ENCODE data around the gene STK39. TPM values are rescaled to one million over a fixed set of nuclear protein-coding genes. Genes with fewer than 3 reads are reported as not detected.

The STK39 gene
- total RNA-seq, 4 donors from 2014 or later, result 13.8 to 28.2 (median 18.3) TPM

GRCh38 chr2:167960089-167960747 lies 287.2 kb downstream of the STK39 start:
- TF ChIP-seq EP300 (IDR thresholded peaks at IDR 0.05) (no peak), POLR2A (IDR thresholded peaks at IDR 0.05) (no peak), POLR2AphosphoS5 (IDR thresholded peaks at IDR 0.05) (no peak), CTCF (IDR thresholded peaks at IDR 0.05) (no peak)
- WGBS, result 70% methylated on average over 9 of the region's 9 CpGs

GRCh38 chr2:167957662-167958061 lies 289.7 kb downstream of the STK39 start:
- 97% methylated on average over 2 of the region's 2 CpGs for WGBS
- H3K27me3 ChIP-seq, result no peaks in the 10 kb centered on the region
- H3K27ac ChIP-seq, result no peak overlapping the region
- H3K36me3 ChIP-seq, result no peaks in the 10 kb centered on the region
- H3K9me3 ChIP-seq, result no peaks in the 10 kb centered on the region
- no peak for TF ChIP-seq EP300 (IDR thresholded peaks at IDR 0.05)
- no peak for DNase-seq (ENCODE audit: low spot score in 2 of 2)
- no peak overlapping the region for H3K4me3 ChIP-seq
- peaks cover 3% of the 10 kb centered on the region for H3K4me1 ChIP-seq

More at GRCh38 chr2:167960089-167960747, 287.2 kb downstream of the STK39 start:
- Histone ChIP-seq H3K36me3 (peaks cover 3% of the 10 kb centered on the region), H3K4me1 (no peaks in the 10 kb centered on the region), H3K9me3 (no peaks in the 10 kb centered on the region), H3K27me3 (no peaks in the 10 kb centered on the region), H3K4me3 (no peak overlapping the region), H3K27ac (no peak overlapping the region)
- no peak for DNase-seq (ENCODE audit: low spot score in 2 of 2)

- H3K9me3 ChIP-seq, result no peaks in the 10 kb centered on the region
- TF ChIP-seq POLR2A (IDR thresholded peaks at IDR 0.05) (no peak), EP300 (IDR thresholded peaks at IDR 0.05) (no peak), POLR2AphosphoS5 (IDR thresholded peaks at IDR 0.05) (no peak), CTCF (IDR thresholded peaks at IDR 0.05) (no peak)
- no peak for DNase-seq (ENCODE audit: low spot score in 2 of 2)
- no peak overlapping the region for H3K4me3 ChIP-seq
- H3K27me3 ChIP-seq, result no peaks in the 10 kb centered on the region
- H3K27ac ChIP-seq, result no peak overlapping the region
- 93% methylated on average over 6 of the region's 6 CpGs for WGBS
- H3K36me3 ChIP-seq, result no peaks in the 10 kb centered on the region
- peaks cover 3% of the 10 kb centered on the region for H3K4me1 ChIP-seq
Observed at GRCh38 chr2:167955264-167955906, 292.0 kb downstream of the STK39 start.

- TF ChIP-seq EP300 (IDR thresholded peaks at IDR 0.05) (no peak), CTCF (IDR thresholded peaks at IDR 0.05) (no peak)
- peaks cover 3% of the 10 kb centered on the region for H3K4me1 ChIP-seq
- no peaks in the 10 kb centered on the region for H3K9me3 ChIP-seq
- H3K36me3 ChIP-seq, result no peaks in the 10 kb centered on the region
- H3K27ac ChIP-seq, result no peak overlapping the region
- no peaks in the 10 kb centered on the region for H3K27me3 ChIP-seq
- no peak overlapping the region for H3K4me3 ChIP-seq
- no peak for DNase-seq (ENCODE audit: low spot score in 2 of 2)
- 28% methylated on average over 2 of the region's 2 CpGs for WGBS
Observed at GRCh38 chr2:167954495-167954894, 292.9 kb downstream of the STK39 start.

GRCh38 chr2:167953776-167954175 lies 293.6 kb downstream of the STK39 start:
- WGBS, result 72% methylated on average over 3 of the region's 3 CpGs
- TF ChIP-seq CTCF (IDR thresholded peaks at IDR 0.05), result no peak
- no peak for TF ChIP-seq EP300 (IDR thresholded peaks at IDR 0.05)
- no peak for TF ChIP-seq POLR2AphosphoS5 (IDR thresholded peaks at IDR 0.05)
- TF ChIP-seq POLR2A (IDR thresholded peaks at IDR 0.05), result no peak
- Histone ChIP-seq H3K4me3 (no peak overlapping the region), H3K9me3 (no peaks in the 10 kb centered on the region), H3K36me3 (no peaks in the 10 kb centered on the region), H3K4me1 (peaks cover 3% of the 10 kb centered on the region), H3K27me3 (no peaks in the 10 kb centered on the region), H3K27ac (no peak overlapping the region)
- no peak for DNase-seq (ENCODE audit: low spot score in 2 of 2)
